Stimulated activated CD8-positive, alpha-beta memory T cell treated with anti-CD3 and anti-CD28 coated beads, Interleukin-12 subunit alpha, Interleukin-12 subunit beta, amount 100 ng/mL, for 4 hours (primary cell): ENCODE data around the gene IGF2R.

ENCODE experiments used
- DNase-seq: peaks from one replicate; pipeline ENCODE4 v3.0.0-alpha.2; 2020; ENCODE audit warnings: low read depth

IGF2R gene

GRCh38 chr6:160044687-160045086, 75.8 kb downstream of the IGF2R start:
- no peak for DNase-seq

- DNase-seq = no peak
These were observed 79.6 kb downstream of the IGF2R start for GRCh38 chr6:160048471-160048870.

- no peak for DNase-seq
These were observed 80.5 kb downstream of the IGF2R start for GRCh38 chr6:160049346-160049745.

- DNase-seq = no peak
These were observed 81.1 kb downstream of the IGF2R start for GRCh38 chr6:160050022-160050421.

- DNase-seq = no peak
These were observed 82.5 kb downstream of the IGF2R start for GRCh38 chr6:160051390-160051789.

- no peak for DNase-seq
These were observed 85.4 kb downstream of the IGF2R start for GRCh38 chr6:160054271-160054670.

GRCh38 chr6:160054913-160055312, 86.0 kb downstream of the IGF2R start:
- DNase-seq = no peak

- no peak for DNase-seq
These were observed 86.5 kb downstream of the IGF2R start for GRCh38 chr6:160055378-160055777.

GRCh38 chr6:160055813-160056212, 86.9 kb downstream of the IGF2R start:
- DNase-seq = no peak

- no peak for DNase-seq
These were observed 88.2 kb downstream of the IGF2R start for GRCh38 chr6:160057080-160057479.

- DNase-seq = no peak
These were observed 89.8 kb downstream of the IGF2R start for GRCh38 chr6:160058603-160059215.

- no peak for DNase-seq
These were observed 91.3 kb downstream of the IGF2R start for GRCh38 chr6:160060221-160060620.

- DNase-seq = no peak
These were observed 92.1 kb downstream of the IGF2R start for GRCh38 chr6:160060920-160061447.

GRCh38 chr6:160063771-160064413, 95.0 kb downstream of the IGF2R start:
- no peak for DNase-seq

- no peak for DNase-seq
These were observed 96.3 kb downstream of the IGF2R start for GRCh38 chr6:160065200-160065599.

GRCh38 chr6:160067564-160067963, 98.7 kb downstream of the IGF2R start:
- DNase-seq = no peak

GRCh38 chr6:160068346-160068745, 99.5 kb downstream of the IGF2R start:
- no peak for DNase-seq

GRCh38 chr6:160069050-160069454, 100.2 kb downstream of the IGF2R start:
- DNase-seq = no peak

GRCh38 chr6:160069459-160069858, 100.6 kb downstream of the IGF2R start:
- DNase-seq = no peak

GRCh38 chr6:160070427-160070826, 101.5 kb downstream of the IGF2R start:
- DNase-seq = no peak

- no peak for DNase-seq
These were observed 101.9 kb downstream of the IGF2R start for GRCh38 chr6:160070831-160071230.

GRCh38 chr6:160071805-160072690, 103.2 kb downstream of the IGF2R start:
- no peak for DNase-seq

GRCh38 chr6:160073272-160073671, 104.4 kb downstream of the IGF2R start:
- DNase-seq = no peak
